PC-9 (cell line): ENCODE results near the gene POLDIP2.

ENCODE experiments used
- CTCF ChIP-seq: fragments of 200-600 bp; sonication (generic); conservative IDR thresholded peaks from 2 replicates; pipeline ENCODE4 v1.6.1; 2017; ENCODE audit warnings: mixed run types, antibody characterized with exemption, mild to moderate bottlenecking, moderate library complexity
- EZH2 ChIP-seq: fragments of 200-600 bp; sonication (generic); IDR thresholded peaks from 2 replicates; pipeline ENCODE4 v1.8.0; 2017; ENCODE audit warnings: antibody characterized with exemption, low read depth

- TF ChIP-seq CTCF (no peak), EZH2 (no peak)
These were observed 13.4 kb upstream of the POLDIP2 start for GRCh38 chr17:28370744-28371103.
